ENCODE results near the gene HID1.
"Not testable (repeated sequence)": the region's sequence is repeated elsewhere in the genome, so short reads cannot be mapped to it uniquely, and the experiment has no call there.

The HID1 gene

DNA sequence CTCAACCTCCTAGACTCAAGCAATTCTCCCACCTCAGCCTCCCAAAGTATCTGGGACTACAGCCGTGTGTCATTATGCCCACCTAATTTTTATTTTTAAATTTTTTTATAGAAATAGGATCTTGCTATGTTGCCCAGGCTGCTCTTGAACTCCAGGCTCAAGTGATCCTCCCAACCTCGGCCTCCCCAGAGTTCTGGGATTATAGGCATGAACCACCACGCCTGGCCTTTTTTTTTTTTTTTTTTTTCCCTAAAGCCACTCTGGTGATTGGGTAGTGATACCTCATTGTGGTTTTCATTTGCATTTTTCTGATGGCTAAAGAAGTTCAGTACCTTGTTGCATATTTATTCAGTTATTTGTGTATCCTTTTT lies 13.6 kb upstream of the HID1 start:
- DNase-seq (ENCODE audit: low read depth): no peak
- TF ChIP-seq, protein P1, sequence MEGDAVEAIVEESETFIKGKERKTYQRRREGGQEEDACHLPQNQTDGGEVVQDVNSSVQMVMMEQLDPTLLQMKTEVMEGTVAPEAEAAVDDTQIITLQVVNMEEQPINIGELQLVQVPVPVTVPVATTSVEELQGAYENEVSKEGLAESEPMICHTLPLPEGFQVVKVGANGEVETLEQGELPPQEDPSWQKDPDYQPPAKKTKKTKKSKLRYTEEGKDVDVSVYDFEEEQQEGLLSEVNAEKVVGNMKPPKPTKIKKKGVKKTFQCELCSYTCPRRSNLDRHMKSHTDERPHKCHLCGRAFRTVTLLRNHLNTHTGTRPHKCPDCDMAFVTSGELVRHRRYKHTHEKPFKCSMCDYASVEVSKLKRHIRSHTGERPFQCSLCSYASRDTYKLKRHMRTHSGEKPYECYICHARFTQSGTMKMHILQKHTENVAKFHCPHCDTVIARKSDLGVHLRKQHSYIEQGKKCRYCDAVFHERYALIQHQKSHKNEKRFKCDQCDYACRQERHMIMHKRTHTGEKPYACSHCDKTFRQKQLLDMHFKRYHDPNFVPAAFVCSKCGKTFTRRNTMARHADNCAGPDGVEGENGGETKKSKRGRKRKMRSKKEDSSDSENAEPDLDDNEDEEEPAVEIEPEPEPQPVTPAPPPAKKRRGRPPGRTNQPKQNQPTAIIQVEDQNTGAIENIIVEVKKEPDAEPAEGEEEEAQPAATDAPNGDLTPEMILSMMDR (conservative IDR thresholded peaks at IDR 0.05; ENCODE audit: low read length): no peak
- H3K4me3 ChIP-seq (ENCODE audit: low read length): no peak overlapping the region

DNA sequence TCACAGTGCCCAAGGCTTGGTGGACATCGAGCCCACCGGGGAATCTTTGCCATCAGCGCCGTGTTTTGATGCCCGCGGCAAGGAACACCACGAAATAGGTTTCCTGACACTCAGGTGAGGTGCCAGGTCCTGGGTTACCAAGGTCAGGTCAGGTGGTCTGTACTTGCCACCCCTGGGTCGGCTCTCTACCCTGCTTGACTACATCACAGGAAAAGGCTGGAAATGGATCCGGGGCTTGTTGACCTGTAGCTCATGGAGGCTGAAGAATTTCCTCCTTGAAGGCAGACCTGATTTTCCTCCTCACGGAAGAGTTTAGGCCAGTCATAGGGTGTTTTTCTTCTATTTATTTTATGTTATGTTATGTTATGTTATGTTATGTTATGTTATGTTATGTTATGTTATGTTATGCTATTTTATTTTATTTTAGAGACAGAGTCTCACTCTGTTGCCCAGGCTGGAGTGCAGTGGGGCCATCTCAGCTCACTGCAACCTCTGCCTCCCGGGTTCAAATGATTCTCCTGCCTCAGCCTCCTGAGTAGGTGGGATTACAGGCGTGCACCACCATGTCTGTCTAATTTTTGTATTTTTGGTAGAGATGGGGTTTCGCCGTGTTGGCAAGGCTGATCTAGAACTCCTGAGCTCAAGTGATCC lies 10.2 kb upstream of the HID1 start:
- not testable (repeated sequence) for DNase-seq (ENCODE audit: low read depth)
- H3K4me3 ChIP-seq (ENCODE audit: low read length): peak overlapping the region; percentile 80

DNA sequence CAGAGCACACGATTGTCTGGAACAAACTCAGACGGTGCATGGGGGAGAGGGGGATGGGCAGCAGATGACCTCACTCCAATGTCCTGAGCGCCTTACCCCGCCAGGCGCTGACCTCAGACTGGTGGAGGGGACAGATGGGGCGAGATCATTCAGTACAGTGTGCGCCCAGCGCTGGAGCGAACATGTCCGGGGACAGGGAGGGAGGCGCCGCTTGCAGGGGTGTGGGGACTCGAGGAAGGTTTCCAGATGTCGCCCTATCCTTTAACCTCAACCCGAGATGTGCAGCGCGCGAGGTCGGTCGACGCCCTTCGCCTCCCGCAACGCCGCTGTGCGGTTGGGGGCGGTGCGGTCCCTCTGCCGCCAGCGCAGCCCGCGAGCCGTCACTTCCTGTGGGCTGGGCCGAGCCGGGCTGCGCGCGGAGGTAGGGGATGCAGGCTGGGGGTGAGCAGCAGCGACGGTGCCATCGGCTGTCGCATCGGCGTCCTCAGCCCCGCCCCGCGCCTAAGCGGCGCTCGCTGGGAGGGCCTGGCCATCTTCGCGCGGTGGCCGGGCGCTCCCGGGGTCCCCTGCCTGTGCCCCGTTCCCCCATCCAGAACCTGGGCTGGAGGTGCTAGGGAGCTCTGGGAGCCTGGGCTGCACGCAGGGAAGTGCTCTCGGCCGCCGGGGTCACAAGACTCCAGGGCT lies 9.6 kb upstream of the HID1 start:
- TF ChIP-seq, protein P1 (conservative IDR thresholded peaks at IDR 0.05; ENCODE audit: low read length): peak; percentile 6; the same call in 1 of the 2 replicates
- DNase-seq (ENCODE audit: low read depth): peak; percentile 56
- H3K4me3 ChIP-seq (ENCODE audit: low read length): peak overlapping the region; percentile 80

DNA sequence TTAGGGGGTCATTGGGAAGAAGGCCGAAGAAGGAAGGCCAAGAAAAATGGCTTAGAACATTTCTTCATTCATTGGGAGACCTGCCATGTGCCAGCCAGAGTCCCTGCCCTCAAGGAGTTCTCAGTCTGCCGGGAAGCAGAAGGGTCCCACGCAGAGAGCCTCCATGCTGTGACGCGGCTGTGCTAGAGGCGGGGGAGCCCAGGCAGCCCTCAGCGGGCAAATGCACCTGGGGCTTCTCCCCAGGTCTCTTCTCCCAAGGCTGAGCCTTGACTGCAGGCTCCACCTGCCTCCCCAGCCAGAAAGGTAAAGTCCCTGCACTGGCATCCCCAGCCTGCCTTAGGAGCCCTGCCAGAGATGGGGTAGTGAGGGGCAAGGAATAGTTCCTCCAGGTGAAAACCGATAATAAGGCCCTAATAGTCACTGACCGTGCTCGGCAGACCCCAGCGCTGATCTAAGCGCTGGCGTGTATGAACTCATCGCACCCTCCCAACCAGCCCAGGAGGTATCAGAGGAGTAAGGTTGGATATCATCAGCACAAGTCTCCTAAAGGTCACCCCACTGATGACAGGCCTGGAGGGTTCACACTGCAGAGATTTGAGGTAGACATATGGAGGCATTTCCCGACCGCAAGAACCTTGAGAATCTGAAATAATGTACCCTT lies 8.9 kb upstream of the HID1 start:
- peak overlapping the region; percentile 80 for H3K4me3 ChIP-seq (ENCODE audit: low read length)
- TF ChIP-seq, protein P1 (conservative IDR thresholded peaks at IDR 0.05; ENCODE audit: low read length): no peak
- no peak for DNase-seq (ENCODE audit: low read depth)

DNA sequence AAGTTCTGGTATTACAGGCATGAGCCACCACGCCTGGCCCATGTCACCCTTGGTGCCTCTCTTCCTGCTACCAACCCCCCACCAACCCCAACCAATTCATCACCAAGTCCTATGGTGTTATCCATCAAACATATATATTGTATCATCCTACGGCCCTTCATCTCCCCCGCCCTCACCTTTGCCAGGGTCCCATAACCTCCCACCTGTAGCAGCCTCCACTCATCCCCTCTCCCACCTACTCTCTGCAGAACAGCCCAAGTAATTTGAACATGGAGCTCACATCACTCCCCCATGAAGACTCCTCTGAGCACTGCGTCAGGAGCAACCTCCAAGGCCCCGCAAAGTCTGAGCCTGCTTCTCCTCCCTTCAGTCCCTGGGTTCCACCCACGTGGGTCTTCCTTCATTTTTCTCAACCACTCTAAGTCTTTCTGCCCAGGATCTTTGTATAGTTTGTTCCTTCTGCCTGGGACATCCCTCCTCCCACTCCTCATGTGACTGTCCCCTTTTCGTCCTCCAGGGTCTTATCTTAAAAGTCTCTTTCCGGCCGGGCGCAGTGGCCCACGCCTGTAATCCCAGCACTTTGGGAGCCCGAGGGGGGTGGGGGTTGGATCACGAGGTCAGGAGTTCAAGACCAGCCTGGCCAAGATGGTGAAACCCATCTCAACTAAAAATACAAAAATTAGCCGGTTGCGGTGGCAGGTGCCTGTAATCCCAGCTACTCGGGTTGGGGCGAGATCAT lies 7.0 kb upstream of the HID1 start:
- DNase-seq (ENCODE audit: low read depth): no peak
- TF ChIP-seq, protein P1 (conservative IDR thresholded peaks at IDR 0.05; ENCODE audit: low read length): no peak
- no peak overlapping the region for H3K4me3 ChIP-seq (ENCODE audit: low read length)

DNA sequence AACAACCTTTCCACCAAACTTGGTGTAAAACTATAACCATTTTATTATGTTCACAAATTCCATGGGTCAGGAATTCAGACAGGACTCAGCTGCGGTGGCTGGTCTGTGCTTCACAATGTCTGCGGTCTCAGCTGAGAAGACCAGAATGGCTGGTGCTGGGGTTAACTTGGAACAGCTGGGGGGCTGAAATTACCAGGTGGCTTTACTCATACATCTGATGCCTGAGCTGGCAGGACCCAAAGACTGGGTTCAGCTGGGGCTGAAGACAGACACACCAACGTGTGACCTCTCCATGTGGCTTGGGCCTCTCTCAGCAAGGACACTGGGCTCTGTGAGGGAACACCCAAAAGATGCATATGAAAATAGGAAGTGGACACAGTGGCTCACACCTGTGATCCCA lies 5.7 kb upstream of the HID1 start:
- no peak for DNase-seq (ENCODE audit: low read depth)
- TF ChIP-seq, protein P1 (conservative IDR thresholded peaks at IDR 0.05; ENCODE audit: low read length): no peak
- H3K4me3 ChIP-seq (ENCODE audit: low read length): no peak overlapping the region

DNA sequence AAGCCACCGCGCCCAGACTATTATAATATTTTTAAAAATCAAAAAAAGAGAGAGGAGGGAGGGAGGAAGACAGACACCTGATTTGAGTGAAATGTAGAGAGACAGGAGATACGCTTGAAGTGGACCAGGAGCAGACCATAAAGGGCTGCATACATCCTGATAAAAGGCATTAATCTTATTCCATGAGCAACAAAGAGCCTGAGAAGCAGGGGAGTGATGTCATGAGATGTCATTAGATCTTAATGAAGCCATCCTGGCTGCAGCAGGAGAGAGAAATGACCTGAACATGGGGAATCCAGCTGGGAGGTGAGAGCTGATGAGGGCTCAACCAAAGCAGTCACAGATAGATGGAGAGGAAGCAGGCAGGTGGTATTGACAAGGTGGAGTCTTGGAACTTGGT lies 5.2 kb upstream of the HID1 start:
- TF ChIP-seq, protein P1 (conservative IDR thresholded peaks at IDR 0.05; ENCODE audit: low read length): no peak
- DNase-seq (ENCODE audit: low read depth): no peak
- H3K4me3 ChIP-seq (ENCODE audit: low read length): no peak overlapping the region

All from AG10803 (cell line).